BLaER1 (cell line): ENCODE measurements around the gene NHLRC4.
A peak's percentile ranks its signal among the peaks of the same experiment; 100 is the strongest.

Source experiments
- H3K27ac ChIP-seq: shearing (Covaris generic); formaldehyde crosslinking; 2 replicates; pipeline ENCODE4 v1.8.1; 2022
- H3K27me3 ChIP-seq: shearing (Covaris generic); formaldehyde crosslinking; 2 replicates; pipeline ENCODE4 v1.8.1; 2022
- H3K36me3 ChIP-seq: shearing (Covaris generic); formaldehyde crosslinking; 2 replicates; pipeline ENCODE4 v1.8.1; 2022
- H3K4me1 ChIP-seq: shearing (Covaris generic); formaldehyde crosslinking; 2 replicates; pipeline ENCODE4 v1.8.1; 2022
- H3K4me2 ChIP-seq: shearing (Covaris generic); formaldehyde crosslinking; 2 replicates; pipeline ENCODE4 v1.8.1; 2022
- H3K4me3 ChIP-seq: shearing (Covaris generic); formaldehyde crosslinking; 2 replicates; pipeline ENCODE4 v1.8.1; 2022
- H3K9ac ChIP-seq: shearing (Covaris generic); formaldehyde crosslinking; 2 replicates; pipeline ENCODE4 v1.8.1; 2022
- H3K9me3 ChIP-seq: shearing (Covaris generic); formaldehyde crosslinking; 2 replicates; pipeline ENCODE4 v1.8.1; 2022
- H4K20me1 ChIP-seq: shearing (Covaris generic); formaldehyde crosslinking; 2 replicates; pipeline ENCODE4 v1.8.1; 2022
- Cebpa-rat ChIP-seq: shearing (Covaris generic); IDR thresholded peaks from 2 replicates; pipeline ENCODE4 v1.8.1; 2022

Gene NHLRC4

DNA sequence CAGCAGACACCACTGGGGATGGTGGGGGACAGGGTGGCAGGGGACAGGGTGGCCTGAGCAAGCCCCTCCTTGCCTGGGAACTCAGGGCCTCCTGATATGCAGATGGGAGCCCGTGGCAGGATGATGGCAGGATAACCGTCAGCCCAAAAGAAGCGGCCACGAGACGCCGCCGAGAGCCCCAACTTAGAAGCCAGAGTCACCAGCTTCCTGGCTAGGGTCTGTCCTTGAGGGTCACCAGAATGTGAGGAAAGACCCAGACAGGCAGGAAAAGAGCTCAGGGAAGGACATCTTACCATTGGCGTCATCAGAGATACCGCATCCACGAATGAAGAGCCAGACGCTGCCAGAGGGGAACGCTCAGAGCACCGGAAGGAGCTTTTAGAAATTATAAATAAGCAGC is 42.5 kb downstream of the NHLRC4 start:
- H3K4me2 ChIP-seq: peak overlapping the region; percentile 70
- H3K27me3 ChIP-seq: no peaks in the 10 kb centered on the region
- peaks cover 54% of the 10 kb centered on the region for H3K9me3 ChIP-seq
- H3K27ac ChIP-seq: peak overlapping the region; percentile 50
- peak overlapping the region; percentile 53; the same call in 1 of the 2 replicates for H3K9ac ChIP-seq
- H4K20me1 ChIP-seq: peaks cover 37% of the 10 kb centered on the region
- H3K4me3 ChIP-seq: no peak overlapping the region
- peaks cover 46% of the 10 kb centered on the region for H3K4me1 ChIP-seq
- no peak for TF ChIP-seq Cebpa-rat
- peaks cover 47% of the 10 kb centered on the region for H3K36me3 ChIP-seq

DNA sequence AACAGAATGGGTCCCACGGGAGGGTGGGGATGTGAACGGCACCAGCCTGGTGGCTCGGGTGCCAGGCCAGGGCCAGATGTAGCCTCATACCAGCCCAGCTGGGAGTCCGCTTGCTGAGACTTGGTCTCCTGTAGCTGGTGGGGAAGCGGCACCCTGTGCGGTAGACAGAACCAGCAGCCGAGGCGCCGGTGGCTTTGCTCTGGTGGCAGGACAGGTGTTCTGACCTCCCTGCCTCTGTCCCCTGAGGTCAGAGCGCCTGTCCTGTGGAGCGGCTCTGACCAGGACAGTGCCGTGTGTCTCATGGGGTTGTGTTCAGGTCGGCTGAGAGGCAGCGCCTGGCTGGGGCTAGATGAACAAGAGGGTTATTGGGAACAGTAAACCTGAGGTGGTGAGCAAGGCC is 43.2 kb downstream of the NHLRC4 start:
- no peak overlapping the region for H3K4me3 ChIP-seq
- H3K4me2 ChIP-seq: peak overlapping the region; percentile 70
- H3K9ac ChIP-seq: peak overlapping the region; percentile 53
- TF ChIP-seq Cebpa-rat: no peak
- H4K20me1 ChIP-seq: peaks cover 42% of the 10 kb centered on the region
- H3K9me3 ChIP-seq: peaks cover 48% of the 10 kb centered on the region
- peaks cover 40% of the 10 kb centered on the region for H3K36me3 ChIP-seq
- H3K27me3 ChIP-seq: no peaks in the 10 kb centered on the region
- peaks cover 53% of the 10 kb centered on the region for H3K4me1 ChIP-seq
- peak overlapping the region; percentile 50 for H3K27ac ChIP-seq

GRCh38 chr16:610513-611381 is 43.9 kb downstream of the NHLRC4 start:
- Histone ChIP-seq H3K27me3 (no peaks in the 10 kb centered on the region), H3K9ac (peak overlapping the region; percentile 53), H3K4me3 (no peak overlapping the region), H4K20me1 (peaks cover 50% of the 10 kb centered on the region), H3K4me2 (peak overlapping the region; percentile 70), H3K9me3 (peaks cover 40% of the 10 kb centered on the region), H3K36me3 (peaks cover 32% of the 10 kb centered on the region), H3K27ac (peak overlapping the region; percentile 50), H3K4me1 (peaks cover 61% of the 10 kb centered on the region)
- no peak for TF ChIP-seq Cebpa-rat

DNA sequence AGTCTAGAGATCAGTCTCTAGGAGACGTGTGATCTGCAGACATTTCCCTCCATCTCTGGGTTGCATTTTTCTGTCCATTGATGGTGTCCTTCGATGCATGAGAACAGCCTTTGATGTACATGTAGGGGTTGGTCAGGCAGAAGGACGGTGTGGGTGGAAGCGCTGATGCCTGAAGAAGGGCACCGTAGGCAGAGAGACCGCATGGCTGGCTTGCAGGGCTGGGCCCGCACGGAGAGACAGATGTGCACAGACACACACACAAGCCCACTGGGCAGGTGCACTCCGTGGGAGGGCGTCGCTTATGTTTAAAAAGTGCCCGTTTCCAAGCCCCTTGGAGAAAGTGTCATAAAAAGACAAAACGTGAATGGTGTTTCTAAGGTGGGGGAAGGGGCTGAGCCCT is 48.3 kb downstream of the NHLRC4 start:
- no peak for TF ChIP-seq Cebpa-rat
- no peak overlapping the region for H3K9ac ChIP-seq

DNA sequence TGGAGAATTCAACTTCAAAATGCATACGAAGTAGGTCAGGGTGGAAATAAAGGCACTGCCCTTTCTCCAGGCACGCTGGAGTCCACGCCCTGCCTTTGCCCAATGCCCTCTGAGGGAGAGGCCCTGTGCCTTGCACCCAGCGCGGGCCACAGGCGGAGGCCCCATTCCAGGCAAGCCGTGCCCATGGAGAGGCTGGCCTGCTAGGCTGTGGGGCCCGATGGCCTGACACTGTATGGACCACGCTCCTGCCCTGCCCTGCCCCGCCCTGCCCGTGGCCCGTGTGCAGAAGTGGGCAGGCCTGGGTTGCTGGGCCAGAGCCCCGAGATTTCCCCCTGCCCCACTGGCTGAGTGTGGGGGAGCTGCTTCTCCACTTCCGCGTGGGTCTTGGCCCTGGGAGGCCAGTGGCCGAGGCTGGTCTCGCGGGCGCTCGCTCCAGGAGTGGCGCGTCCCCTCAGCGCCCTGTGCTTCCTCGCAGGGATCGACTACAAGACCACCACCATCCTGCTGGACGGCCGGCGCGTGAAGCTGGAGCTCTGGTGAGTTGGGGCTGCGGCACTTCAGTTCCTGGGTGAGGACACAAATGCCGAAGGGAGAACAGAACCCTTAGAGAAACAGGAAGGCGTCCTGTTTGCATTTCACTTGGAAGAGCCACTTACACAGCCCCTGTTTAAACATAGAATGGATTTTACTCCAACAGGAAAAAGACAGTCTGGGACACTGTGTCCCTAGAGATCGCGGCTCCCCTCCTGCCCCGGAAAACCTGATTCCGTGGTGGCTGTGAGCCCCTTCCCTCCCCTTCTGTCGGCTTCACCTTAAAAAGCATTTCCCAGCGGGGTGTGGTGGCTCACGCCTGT is 50.2 kb downstream of the NHLRC4 start:
- no peak overlapping the region for H3K9ac ChIP-seq
- no peak overlapping the region for H3K4me3 ChIP-seq
- H3K36me3 ChIP-seq: peaks cover 28% of the 10 kb centered on the region
- TF ChIP-seq Cebpa-rat: no peak
- peaks cover 49% of the 10 kb centered on the region for H3K4me1 ChIP-seq
- no peaks in the 10 kb centered on the region for H3K27me3 ChIP-seq
- peaks cover 11% of the 10 kb centered on the region for H3K9me3 ChIP-seq
- H3K27ac ChIP-seq: no peak overlapping the region
- H4K20me1 ChIP-seq: peaks cover 56% of the 10 kb centered on the region
- no peak overlapping the region for H3K4me2 ChIP-seq

More for the DNA sequence above, 48.3 kb downstream of the NHLRC4 start:
- Histone ChIP-seq H4K20me1 (peaks cover 56% of the 10 kb centered on the region), H3K4me3 (no peak overlapping the region), H3K4me2 (peak overlapping the region; percentile 65), H3K4me1 (peaks cover 45% of the 10 kb centered on the region), H3K36me3 (peaks cover 28% of the 10 kb centered on the region), H3K9me3 (peaks cover 17% of the 10 kb centered on the region), H3K27me3 (no peaks in the 10 kb centered on the region), H3K27ac (no peak overlapping the region)

DNA sequence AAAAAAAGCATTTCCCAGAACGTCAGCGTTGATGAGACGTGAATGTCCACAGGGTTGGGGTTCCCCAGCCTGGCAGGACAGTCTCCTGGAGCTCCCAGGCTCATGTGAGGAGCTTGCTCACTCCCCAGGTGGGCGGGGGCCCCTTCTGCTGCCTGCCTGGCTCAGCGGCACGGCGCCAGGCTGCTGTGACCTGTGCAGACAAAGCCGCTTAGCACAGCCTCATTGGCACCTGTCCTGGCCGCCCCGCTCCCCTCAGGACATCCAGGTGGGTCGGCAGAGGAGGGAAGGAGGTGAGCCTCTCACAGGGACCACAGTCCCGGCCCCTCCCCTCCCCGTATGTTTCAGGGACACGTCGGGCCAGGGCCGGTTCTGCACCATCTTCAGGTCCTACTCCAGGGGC is 51.0 kb downstream of the NHLRC4 start:
- Histone ChIP-seq H3K9me3 (peaks cover 11% of the 10 kb centered on the region), H3K4me1 (peaks cover 54% of the 10 kb centered on the region), H3K36me3 (peaks cover 28% of the 10 kb centered on the region), H3K4me3 (no peak overlapping the region), H3K9ac (no peak overlapping the region), H3K4me2 (no peak overlapping the region), H3K27me3 (no peaks in the 10 kb centered on the region), H4K20me1 (peaks cover 65% of the 10 kb centered on the region), H3K27ac (no peak overlapping the region)
- no peak for TF ChIP-seq Cebpa-rat
